OCI-LY3 (cell line): Measurements from ENCODE around the gene PPP1R14D.

Experiments
- CTCF ChIP-seq: fragments of 200-600, 300-600 bp; sonication (generic); IDR thresholded peaks from 2 replicates; pipeline ENCODE4 v1.5.1; 2014; ENCODE audit warnings: antibody characterized with exemption, low read length, low read depth
- EZH2phosphoT487 ChIP-seq: fragments of 200-600 bp; shearing (Covaris generic); IDR thresholded peaks from 2 replicates; pipeline ENCODE4 v1.6.1; 2018; ENCODE audit warnings: antibody characterized with exemption, mixed run types, low read depth

- TF ChIP-seq CTCF: no peak
- TF ChIP-seq EZH2phosphoT487: no peak
Observed at GRCh38 chr15:40850576-40851112, 22.1 kb upstream of the PPP1R14D start.
